GM18502 (cell line): ENCODE measurements around the gene LCOR.
"Not testable (repeated sequence)": the region's sequence is repeated elsewhere in the genome, so short reads cannot be mapped to it uniquely, and the experiment has no call there.

Experiments
- ATAC-seq: cut with Tn5 transposase; IDR thresholded peaks from one replicate; pipeline ENCODE4 v1.9.1; 2021; ENCODE audit warnings: mild to moderate bottlenecking; ENCODE audit not compliant: unreplicated experiment, poor library complexity

Gene LCOR

GRCh38 chr10:96922978-96923948 is 91.2 kb downstream of the LCOR start:
- ATAC-seq: no peak

GRCh38 chr10:96924861-96925260 is 92.8 kb downstream of the LCOR start:
- no peak for ATAC-seq

GRCh38 chr10:96930469-96930868 is 98.4 kb downstream of the LCOR start:
- no peak for ATAC-seq

GRCh38 chr10:96935148-96935547 is 103.0 kb downstream of the LCOR start:
- ATAC-seq: no peak

- no peak for ATAC-seq
Measured at GRCh38 chr10:96935810-96936209, 103.7 kb downstream of the LCOR start.

- ATAC-seq: not testable (repeated sequence)
Measured at GRCh38 chr10:96943161-96943560, 111.1 kb downstream of the LCOR start.

- no peak for ATAC-seq
Measured at GRCh38 chr10:96947036-96947435, 114.9 kb downstream of the LCOR start.

GRCh38 chr10:96949039-96949683 is 117.1 kb downstream of the LCOR start:
- ATAC-seq: no peak

GRCh38 chr10:96951954-96952353 is 119.9 kb downstream of the LCOR start:
- ATAC-seq: no peak

GRCh38 chr10:96955794-96956193 is 123.7 kb downstream of the LCOR start:
- ATAC-seq: no peak

GRCh38 chr10:96958071-96958470 is 126.0 kb downstream of the LCOR start:
- ATAC-seq: no peak

- no peak for ATAC-seq
Measured at GRCh38 chr10:96959733-96960132, 127.6 kb downstream of the LCOR start.

- ATAC-seq: no peak
Measured at GRCh38 chr10:96960872-96961271, 128.8 kb downstream of the LCOR start.

- no peak for ATAC-seq
Measured at GRCh38 chr10:96964131-96964530, 132.0 kb downstream of the LCOR start.

GRCh38 chr10:96967847-96968246 is 135.7 kb downstream of the LCOR start:
- ATAC-seq: no peak

GRCh38 chr10:96968682-96969423 is 136.8 kb downstream of the LCOR start:
- ATAC-seq: no peak

GRCh38 chr10:96971324-96971723 is 139.2 kb downstream of the LCOR start:
- no peak for ATAC-seq

GRCh38 chr10:96972264-96972663 is 140.2 kb downstream of the LCOR start:
- ATAC-seq: no peak

- no peak for ATAC-seq
Measured at GRCh38 chr10:96973809-96974747, 142.0 kb downstream of the LCOR start.

GRCh38 chr10:96975136-96975535 is 143.0 kb downstream of the LCOR start:
- ATAC-seq: no peak
